Brain pericyte (primary cell): ENCODE data around the gene CMTR1.
"Not testable (repeated sequence)": the region's sequence is repeated elsewhere in the genome, so short reads cannot be mapped to it uniquely, and the experiment has no call there.

Experiments used
- DNase-seq: peaks from one replicate; pipeline ENCODE4 v3.0.0-alpha.2; 2012; ENCODE audit warnings: low read depth, low spot score

The CMTR1 gene

GRCh38 chr6:37491830-37492208 is 58.8 kb downstream of the CMTR1 start:
- DNase-seq, result no peak

- no peak for DNase-seq
Observed at GRCh38 chr6:37492236-37492972, 59.4 kb downstream of the CMTR1 start.

DNA sequence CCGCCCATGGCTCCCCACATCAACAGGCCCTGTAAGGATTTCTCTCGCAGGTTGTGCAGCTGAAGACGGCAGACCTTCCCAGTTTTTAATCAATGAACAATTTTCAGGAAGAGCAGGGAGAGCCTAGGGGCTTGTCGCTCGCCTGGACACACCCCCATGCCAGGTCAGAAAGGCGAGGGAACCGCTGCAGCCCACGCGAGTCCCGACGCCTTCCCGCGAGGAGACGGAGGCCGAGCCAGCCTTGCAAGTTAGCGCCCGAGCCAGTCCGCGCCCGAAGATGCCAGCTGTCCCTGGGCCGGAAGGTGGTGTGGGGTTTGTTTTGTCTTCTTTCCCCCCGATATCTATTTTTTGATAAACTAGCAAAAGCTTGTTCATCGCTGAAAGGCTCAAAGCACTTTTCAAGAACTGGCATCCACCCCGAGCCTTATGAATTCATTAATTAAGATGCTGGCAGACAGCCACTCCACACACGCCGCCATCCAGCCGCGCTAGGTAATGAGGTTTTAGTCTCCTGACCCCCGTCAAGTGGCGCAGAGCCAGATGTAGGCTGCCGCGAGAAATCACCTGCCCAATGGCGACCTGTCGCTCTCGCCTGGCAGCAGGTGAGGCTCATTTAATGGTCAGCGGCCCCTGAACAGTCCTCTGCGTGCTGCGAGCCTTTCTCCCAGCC is 60.1 kb downstream of the CMTR1 start:
- DNase-seq, result no peak

DNA sequence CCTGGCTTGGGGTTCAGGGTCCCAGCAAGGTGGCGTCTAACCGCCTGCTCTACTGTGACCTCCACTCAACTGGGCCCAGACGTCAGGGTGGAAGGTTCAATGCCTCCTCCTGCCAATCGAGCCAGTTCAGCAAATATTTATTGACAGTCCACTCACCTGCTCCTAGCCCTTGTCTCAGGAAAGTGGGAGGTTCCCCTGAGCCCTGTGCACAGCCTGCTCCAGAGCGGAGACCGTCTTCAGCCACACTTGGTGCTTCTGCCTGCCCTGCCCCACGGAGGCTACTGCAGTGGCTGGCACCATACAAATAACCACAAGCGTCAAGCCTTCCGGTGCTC is 60.6 kb downstream of the CMTR1 start:
- no peak for DNase-seq

- no peak for DNase-seq
Observed at GRCh38 chr6:37495244-37495934, 62.4 kb downstream of the CMTR1 start.

GRCh38 chr6:37496951-37497885 is 64.2 kb downstream of the CMTR1 start:
- DNase-seq, result no peak

DNA sequence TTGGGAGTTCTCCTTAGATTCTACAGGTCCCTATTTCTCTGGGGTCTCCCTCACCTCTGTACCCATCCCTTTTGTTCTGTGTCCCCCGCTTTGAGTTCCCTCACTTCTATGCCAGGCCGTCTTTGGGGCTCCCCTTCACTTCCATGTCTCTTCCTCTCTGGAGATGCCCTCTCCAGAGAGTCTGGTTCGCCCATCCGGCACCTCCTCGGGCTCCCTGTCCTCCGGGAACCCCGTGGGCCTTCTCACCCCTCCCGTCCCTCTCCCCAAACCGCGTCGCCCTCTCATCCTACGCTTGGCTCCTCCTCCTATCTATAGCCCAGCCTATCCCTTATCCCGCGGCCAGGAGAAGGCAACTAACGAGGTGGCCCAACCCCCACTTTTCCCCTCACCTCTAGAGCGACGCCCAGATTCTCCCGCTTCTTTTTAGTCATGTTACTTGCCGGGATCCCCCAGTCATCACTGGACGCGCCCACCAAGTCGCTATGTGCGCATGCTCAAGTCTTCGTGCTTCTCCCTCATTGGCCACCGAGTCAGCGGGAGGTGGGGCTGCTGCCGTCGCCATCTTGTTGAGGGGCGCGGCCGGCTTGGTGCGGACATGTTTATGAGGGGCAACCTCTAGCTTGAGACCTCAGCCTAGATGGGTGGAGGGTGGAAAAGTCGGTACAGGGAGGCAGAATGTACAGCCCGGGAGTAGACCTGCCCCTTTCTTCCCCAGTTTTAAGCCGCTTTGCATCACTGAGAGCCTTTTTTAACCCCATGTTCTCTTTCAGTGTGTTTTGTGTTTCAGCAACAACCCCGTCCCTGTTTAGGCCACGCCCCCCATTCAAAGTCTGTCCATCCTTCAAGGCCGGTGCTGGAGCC is 66.6 kb downstream of the CMTR1 start, which contains the start of gene CCDC167:
TSS of gene CCDC167 (minus strand) at position 461 of the 861 bp plus-strand sequence. CDS start at position 431, 30 bp downstream.
- peak; percentile 91 for DNase-seq

GRCh38 chr6:37500294-37500608 is 67.2 kb downstream of the CMTR1 start:
- DNase-seq, result no peak

DNA sequence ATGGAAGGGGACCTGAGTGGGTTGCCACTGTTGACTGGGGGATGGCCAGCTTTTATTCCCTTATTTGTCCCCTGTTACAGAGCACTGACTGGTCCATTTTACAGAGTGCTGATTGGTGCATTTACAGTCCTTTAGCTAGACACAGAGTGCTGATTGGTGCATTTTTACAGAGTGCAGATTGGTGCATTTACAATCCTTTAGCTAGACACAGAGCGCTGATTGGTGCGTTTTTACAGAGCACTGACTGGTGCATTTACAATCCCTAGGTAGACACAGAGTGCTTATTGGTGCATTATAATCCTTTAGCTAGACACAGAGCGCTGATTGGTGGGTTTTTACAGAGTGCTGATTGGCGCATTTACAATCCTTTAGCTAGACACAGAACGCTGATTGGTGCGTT is 67.9 kb downstream of the CMTR1 start:
- not testable (repeated sequence) for DNase-seq

- DNase-seq, result no peak
Observed at GRCh38 chr6:37501632-37502491, 68.8 kb downstream of the CMTR1 start.

DNA sequence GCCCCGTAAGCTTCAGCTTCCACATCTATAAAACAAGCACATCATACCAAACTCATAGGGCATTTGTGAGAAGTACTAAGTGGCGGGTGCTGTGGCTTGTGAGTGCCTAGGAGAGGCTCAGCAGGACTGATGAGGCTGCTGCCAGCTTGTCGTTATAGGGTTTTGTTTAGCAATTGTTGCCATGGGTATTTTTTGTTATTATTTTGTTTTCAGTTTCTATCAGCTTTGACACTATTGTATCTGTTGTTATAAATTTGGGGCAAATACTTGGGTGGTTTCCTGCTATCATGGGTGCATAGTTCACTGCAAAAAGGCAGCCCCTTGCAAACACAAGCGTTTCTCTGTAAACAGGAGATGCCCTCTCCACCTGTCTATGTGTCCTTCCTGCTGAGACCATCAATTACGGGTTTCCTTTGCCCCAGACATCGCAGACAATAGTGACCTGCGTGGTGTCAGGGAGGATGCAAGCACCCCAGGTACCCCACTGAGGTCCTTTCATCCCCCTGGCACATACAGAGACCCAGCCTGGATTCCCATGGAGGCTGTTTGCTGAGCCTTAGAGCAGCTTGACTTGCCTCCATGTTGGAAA is 69.8 kb downstream of the CMTR1 start:
- no peak for DNase-seq

DNA sequence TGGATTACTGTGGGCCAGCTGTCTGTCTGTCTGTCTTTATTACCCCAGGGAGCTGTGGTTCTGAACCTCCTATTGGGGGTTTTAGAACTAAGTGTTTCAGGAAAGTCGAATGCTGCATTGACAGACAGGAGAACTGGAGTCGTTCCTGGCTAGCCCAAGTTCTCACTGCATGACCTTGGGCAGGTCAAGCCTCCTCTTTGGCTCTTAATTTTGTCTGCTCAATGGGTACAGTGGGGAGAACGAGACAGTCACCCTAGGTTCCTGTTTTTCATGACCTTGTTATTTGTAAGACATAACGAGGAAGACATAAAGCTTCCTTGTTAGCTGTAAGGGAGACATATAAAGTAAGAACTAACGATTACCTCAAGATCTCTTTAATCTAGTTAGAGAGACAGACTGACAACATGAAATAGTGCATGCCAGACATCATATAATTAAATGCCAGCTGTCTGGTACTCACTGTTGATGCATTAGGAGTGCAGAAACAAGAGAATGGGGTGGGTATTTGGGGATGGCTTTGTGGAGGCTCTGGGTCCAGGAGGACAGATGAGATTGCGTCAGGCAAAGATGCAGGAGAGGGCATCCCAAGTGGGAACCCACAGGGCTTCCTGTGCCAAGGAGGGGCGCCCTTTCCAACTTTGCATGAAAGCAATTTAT is 70.4 kb downstream of the CMTR1 start:
- no peak for DNase-seq

DNA sequence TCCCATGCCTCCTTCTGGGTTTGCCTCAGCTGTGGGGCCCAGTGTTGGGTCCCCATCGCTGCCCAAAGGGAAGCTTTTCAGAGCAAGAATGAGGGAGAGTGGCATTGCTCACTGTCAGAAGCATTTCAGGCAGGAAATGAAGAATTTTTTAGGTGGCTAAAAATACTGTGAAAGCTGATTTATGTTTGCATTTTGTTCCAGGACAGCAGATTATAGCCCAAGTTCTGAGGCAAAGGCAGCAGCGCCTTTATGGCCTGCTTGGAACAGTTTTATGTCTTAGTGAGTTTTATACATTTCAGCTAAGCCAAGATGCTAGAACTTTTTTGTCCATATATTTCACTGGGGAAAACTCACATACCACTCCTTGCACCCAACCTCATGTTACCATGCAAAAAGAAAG is 71.0 kb downstream of the CMTR1 start:
- no peak for DNase-seq

- no peak for DNase-seq
Observed at GRCh38 chr6:37506479-37506878, 73.5 kb downstream of the CMTR1 start.

GRCh38 chr6:37507077-37507476 is 74.1 kb downstream of the CMTR1 start:
- no peak for DNase-seq

DNA sequence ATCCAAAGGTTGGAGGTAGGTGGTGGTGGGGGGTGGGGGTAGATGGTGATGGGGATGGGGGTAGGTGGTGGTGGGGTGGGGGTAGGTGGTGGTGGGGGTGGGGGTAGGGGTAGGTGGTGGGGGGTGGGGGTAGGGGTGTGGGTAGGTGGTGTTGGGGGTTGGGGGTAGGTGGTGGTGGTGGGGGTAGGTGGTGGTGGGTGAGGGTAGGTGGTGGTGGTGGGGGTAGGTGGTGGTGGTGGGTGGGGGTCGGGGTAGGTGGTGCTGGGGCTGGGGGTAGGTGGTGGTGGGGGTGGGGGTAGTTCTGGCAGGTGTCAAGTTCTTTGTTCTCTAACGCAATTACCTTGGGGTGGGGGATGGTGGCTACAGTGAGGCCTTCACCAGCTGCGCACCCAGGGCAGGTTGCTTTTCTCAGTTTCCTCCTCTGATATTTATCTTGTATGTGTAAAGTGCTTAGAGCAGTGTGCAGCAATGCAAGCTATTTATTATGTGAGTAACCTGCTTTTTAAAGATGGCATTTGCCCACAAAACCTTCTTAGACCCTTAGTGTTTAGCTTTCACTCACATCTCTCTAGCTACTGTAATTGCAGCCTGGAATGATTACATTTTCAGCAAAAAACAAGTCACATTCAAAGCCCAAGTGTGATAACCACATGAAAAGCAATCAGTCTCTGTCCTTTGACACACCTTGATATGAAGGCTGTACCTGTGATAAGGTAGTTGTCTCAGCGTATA is 74.8 kb downstream of the CMTR1 start:
- no peak for DNase-seq

GRCh38 chr6:37511201-37511600 is 78.2 kb downstream of the CMTR1 start:
- no peak for DNase-seq

GRCh38 chr6:37511910-37512399 is 78.9 kb downstream of the CMTR1 start:
- no peak for DNase-seq
